GM19455 (cell line): ENCODE data around the gene ITGB8.

Experiments
- ATAC-seq: cut with Tn5 transposase; IDR thresholded peaks from one replicate; pipeline ENCODE4 v1.9.1; 2021; ENCODE audit not compliant: unreplicated experiment

Gene ITGB8

DNA sequence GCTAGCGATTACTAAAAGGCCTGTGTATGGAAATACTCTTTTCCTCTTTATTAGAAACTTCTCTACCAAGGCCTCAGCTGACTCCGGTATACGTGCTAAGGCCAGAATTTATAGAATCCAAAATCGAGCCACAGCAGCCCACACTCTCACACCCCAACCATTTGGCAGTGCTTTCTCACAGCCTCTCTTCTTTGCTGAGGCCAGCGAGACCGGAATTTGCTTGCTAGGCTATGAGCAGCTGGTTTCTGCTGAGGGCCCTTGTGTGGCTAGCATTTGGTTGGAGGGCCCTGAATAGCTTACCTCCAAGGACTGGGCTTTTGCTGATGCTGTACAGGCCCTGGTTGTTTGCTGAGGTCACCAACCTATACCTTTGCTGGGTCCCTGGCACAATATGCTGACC is 46.1 kb downstream of the ITGB8 start:
- ATAC-seq, result no peak

DNA sequence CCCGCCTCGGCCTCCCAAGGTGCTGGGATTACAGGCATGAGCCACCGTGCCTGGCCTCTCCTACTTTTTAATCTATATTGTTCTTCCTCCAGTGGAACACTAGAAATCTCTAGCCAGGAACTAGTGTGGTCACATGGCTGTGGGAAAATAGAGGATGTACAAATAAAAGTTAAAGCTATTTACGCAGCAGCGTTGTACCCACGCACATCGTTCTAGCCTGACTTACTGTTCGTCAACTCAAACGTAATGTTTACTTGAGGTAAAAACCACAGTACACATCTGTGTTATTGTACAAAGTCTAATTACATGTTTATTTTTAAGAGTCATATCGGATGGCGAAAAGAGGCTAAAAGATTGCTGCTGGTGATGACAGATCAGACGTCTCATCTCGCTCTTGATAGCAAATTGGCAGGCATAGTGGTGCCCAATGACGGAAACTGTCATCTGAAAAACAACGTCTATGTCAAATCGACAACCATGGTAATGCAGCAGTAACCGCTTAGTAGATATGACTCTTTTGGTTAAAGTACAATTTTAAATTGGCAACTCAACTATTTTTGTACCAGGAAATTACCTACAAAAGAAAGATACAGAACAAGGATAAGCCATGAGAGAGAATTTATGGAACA is 50.8 kb downstream of the ITGB8 start:
- ATAC-seq, result no peak

DNA sequence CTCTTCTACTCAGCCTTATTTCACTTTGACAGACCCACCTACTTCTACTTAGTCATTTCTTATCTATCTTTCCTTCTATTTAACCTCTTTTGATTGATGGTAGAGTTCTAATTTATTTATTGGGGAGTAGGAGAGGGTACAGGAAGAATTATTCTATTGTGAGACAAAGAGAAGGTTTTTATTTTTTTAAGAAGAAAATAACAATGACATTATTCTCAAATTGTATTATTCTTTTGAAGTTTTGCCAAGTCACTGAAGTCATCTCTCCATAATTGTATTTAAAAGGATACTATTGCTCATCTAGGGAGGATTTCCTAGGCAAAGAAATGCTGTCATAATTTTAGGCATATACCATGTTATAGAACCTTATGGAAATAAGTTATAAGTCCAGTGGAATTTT is 52.7 kb downstream of the ITGB8 start:
- ATAC-seq, result no peak

DNA sequence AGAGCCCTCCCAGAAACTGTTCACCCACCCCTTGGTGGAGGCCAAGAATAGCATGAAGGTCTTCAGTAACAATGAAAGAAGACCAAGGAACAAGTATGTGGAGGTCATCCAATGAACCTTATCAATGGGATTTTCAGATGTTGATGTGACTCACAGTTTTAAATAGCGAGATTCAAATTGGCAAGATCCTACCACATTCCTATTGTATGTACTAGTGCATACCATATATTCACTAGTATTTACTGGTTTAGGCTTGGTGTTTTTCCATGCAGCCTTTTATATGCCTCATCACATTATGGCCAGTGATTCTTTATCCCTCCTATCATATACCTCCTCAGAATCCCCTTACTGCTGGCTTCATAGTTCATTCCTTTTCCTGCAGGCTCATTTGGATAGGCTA is 54.4 kb downstream of the ITGB8 start:
- ATAC-seq, result no peak

DNA sequence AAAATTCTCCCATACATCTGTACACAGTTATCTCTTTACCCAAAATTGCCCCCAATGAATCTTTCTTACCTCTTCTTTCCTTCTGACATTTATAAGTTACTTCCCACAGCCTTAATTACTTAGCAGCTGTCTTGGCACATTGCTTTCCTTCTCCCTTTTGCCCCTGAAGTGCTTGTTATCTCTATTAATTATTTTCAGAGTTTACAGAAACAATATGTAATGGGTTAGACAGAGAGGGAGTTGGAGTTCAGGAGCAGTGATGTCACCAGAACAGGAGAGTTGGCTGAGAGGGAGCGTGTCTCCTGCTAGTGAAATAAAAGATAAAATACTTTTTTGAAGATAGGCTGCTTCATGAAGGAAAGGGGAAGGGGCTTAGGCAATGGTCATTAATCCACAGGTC is 57.4 kb downstream of the ITGB8 start:
- no peak for ATAC-seq

DNA sequence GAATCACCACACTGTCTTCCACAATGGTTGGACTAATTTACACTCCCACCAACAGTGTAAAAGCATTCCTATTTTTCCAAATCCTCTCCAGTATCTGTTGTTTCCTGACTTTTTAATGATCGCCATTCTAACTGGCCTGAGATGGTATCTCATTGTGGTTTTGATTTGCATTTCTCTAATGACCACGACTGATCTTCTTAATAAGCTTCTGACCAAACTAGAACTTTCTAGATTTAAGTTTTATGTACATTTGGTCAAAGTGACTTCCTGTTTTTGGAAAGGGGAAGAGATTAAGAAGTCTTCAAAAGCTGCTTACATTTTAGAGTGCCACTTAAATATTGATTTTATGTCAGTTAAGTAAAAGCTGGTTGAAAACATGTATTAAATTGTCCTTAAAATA is 58.5 kb downstream of the ITGB8 start:
- ATAC-seq, result peak; percentile 57

DNA sequence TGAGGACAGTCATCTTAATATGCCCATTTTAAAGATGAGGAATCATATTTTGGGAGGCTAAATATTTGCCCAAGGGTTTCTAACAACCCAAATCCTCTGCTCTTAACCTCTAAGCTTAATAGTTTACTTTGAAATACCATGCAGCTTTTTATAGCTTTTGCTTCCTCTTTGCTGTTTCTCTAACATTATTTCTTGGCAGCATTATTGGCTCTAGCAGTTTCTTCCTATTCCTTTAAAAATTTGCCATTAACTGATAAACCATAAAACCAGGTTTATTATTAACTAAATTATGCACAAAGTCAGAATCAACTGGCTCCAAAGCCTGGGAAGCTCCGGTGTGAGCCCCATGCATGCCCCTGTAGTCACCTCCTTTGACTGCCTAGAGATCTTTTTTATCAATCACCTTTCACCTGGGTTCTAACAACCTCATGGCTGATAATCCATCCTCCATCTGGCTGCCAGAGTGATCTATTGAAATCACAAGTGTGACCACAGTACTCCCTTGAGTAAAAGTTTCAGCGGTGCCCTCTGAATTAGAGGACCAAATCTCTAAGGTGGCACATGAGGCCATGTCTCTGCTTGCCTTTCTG is 62.4 kb downstream of the ITGB8 start:
- no peak for ATAC-seq

DNA sequence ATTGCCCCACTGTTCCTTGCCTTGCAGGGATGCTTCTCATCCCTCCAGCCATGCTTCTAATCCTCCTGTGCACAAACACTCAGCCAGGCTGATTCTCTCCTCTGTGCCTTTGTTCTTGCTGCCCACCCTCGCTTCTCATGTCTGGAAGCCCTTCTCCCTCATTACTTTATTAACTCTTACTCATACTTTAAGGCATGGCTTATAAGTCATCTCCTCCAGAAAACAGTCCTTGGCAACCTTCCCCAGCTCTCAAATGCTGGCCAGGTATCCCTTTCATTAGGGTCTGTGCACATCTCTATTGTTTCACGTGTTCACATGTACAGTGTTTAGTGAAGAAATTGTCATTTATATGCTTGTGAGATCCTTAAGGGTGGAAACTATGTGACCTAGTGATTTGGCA is 62.9 kb downstream of the ITGB8 start:
- ATAC-seq, result no peak

DNA sequence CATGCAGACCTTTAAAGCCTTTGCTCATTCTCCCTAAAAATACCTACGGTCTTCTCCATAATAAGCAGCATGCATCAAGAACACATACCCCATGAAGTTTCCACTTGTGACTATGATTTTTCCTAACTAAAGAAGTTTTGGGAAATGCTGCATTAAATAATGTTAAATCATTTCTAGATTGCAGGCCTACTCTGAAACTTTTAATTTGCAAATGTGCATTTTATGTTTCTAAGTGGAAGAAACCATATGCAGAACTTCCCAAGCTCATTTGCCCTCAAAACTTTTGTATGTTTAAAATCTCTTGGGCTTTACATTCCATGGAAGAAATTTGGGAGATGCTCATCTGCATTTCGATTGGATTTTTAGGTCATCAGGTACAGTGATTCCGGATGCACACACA is 63.6 kb downstream of the ITGB8 start:
- no peak for ATAC-seq

DNA sequence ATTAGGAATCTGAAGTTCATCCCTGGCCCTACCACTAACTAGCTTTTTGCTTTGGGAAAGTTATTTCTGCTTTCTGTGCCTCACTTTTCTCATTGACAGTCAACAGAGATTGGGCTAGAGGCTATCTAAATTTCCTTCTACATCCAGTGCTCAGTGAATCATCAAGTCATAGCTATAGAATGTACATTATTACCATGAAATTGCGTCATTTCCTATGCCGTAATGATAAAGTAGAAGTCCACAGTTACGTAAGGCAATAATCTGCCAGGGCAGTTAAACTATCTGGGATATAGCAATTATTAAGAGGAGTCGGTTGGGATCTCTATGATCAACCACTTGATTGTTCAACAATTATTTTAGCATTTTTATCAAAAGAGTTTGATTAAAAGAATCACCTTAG is 64.4 kb downstream of the ITGB8 start:
- ATAC-seq, result no peak

DNA sequence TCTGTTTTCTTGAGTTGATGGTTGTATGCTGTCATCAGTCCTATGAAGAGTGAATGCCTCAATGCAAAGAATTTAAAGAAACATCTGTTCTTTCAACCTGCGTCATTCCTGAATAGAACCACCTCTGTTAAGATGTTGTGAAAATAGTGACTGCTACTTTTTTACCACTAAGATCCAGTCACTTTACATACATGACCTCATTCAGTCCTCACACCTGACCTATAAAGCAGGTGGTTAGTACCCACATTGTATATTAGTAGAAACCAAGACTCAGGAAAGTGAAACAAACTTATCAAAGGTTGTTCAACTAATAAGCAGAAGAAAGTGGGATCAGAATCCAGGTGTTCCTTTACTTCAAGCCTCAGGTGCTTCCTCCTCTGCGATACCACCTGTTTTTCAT is 64.8 kb downstream of the ITGB8 start:
- no peak for ATAC-seq

DNA sequence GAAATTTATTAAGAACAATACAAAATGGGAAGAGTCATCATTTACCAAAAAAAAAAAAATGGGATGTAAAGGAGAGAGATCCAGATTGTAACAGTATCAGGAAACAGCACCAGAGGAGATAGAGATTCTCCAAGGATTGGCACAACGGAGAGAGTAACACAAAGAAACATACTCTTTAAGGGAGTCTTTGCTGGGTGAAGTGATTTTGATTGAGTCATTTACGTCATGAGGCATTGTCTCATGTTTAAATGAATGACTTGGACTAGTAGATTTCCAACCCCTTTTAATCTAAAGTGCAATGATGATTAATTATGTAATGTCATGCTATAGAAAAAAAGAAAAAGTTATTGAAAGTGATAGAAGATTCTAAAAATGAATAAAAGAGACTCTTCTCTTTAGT is 68.8 kb downstream of the ITGB8 start:
- ATAC-seq, result no peak

DNA sequence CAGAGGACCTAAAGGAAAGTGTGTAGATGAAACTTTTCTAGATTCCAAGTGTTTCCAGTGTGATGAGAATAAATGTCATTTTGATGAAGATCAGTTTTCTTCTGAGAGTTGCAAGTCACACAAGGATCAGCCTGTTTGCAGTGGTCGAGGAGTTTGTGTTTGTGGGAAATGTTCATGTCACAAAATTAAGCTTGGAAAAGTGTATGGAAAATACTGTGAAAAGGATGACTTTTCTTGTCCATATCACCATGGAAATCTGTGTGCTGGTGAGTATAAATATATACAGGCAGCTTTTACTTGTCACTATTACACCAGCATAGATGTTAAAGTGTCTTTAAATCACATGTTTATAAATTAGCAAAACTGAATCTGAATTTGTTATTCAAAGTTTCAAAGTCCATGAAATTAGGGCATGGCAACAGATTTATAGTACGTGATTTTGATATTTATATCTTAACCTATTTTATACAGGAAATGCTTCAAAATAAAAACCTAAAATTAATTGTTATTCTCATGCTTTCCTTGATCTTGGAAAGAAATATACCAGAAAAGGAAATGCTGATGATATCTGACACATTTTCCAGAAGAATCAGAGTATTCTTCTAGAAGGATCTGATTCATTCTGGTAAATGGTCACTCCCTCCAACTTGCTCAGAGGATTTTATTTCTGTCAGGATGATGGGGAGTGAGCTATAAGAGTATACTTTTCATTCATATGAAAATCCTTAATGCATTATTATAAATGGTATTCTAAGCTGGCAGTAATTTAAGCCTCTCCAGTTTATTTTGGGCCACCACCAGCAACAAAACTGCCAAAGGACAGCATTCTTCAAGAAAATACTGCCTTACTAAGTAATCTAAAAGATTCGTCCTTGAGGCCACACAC is 71.4 kb downstream of the ITGB8 start:
- no peak for ATAC-seq

DNA sequence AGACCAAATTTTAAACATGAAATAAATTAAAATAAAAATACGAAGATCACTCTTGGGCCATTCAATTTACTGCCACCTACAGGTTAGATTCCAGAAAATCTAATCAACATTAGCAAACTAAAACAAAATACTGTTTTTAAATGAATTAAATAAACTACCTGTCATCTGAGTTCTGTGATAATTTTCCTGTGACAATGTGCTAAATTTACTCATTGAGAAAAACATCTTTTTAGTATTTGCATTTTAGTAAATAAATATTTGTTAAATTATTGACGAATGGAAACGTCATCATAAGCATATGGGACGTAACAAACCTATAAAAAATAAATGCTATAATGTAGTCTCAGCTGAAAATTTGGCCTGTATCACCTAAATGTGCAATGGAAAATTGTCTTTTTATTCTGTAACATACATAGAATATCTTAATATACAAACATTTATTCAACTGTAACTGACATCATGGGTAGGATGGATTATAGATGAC is 72.1 kb downstream of the ITGB8 start:
- no peak for ATAC-seq

DNA sequence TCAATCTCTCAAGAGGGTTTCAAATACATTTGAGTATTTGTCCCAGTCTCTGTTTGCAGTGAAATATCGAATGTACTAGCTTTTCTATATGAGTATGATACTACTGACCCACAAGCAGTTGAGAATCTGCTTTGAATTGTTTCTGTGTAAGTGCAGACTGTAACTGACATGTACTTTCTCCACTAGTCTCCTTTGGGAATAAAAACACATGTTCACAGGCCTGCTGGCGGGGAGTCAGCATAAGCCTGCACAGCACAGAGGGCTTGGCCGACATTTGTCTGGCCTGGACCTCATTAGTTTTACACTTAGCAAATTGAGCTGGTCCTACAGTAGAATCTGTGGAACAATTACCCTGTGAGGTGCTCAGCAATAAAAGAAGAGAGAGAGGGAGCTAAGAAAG is 72.6 kb downstream of the ITGB8 start:
- no peak for ATAC-seq

DNA sequence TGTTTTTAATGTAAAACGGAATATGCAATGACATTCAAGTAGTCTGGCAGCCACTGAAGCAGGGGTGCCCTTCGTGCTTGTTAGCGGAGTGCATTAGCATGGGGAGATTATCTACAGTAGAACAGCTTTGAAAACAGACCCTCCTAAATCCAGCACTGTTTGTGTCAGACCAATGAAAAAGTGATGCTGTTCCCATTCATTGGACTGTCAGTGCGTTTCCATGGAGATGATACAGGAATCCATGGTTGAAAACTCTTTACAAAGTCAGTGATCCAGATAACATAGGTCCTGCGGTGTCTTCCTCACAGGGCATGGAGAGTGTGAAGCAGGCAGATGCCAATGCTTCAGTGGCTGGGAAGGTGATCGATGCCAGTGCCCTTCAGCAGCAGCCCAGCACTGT is 73.6 kb downstream of the ITGB8 start:
- ATAC-seq, result no peak

DNA sequence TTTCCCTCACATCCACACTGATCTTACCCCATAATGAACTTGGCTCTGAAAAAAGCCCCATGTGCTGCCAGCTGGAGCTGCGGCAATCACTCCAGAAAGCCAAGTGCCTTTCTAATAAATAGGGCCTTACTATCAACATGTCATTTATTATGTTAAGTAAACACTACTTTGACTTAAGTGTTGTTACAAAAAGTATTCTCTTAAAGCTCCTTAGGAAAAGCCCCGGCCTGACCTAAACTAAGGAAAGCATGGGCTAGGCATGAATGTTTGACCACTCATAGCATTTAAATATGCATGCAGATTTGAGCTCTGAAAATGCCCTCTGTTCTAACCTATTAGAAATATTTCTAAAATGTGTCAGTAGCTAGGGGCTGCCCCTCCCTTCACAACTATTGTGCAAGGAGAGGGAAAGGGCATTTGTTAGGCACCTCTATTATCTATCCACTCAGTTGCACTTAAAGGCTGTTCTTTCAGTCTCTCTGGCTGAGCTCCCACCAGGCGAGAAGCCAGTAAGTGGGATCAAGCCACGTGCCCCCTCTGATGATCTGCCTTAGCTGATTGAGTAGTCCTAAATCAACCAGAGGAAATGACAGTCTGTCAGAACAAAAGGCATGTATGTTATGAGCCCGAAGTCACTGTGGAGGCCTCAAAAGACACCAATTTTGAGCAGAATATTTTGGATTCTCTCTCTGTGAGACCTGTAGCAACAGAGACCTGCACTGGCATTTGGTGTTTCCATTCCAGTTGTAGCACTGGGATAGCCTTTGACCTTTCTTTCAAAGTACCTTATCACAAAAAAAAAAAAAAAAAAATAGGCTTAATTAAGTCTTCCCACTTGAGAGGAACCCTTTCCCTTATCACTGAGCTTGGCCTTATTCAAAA is 77.1 kb downstream of the ITGB8 start:
- no peak for ATAC-seq

DNA sequence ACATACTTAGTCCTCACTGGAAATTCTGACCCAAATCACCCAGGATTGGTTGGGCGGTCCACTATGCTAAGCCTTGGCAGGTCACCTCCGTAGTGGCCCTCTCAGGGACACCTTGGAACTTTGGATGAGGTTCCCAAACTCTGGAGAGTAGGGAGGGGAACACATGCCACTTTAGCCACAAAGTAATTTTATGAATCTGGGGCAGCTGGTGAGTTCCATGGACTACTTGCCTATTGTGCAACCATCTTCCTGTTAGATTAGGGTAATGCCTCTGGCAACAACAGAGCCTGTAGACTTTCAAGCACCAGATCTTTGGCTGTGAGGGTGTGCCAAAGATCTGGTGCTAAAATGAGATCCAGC is 77.7 kb downstream of the ITGB8 start:
- no peak for ATAC-seq

DNA sequence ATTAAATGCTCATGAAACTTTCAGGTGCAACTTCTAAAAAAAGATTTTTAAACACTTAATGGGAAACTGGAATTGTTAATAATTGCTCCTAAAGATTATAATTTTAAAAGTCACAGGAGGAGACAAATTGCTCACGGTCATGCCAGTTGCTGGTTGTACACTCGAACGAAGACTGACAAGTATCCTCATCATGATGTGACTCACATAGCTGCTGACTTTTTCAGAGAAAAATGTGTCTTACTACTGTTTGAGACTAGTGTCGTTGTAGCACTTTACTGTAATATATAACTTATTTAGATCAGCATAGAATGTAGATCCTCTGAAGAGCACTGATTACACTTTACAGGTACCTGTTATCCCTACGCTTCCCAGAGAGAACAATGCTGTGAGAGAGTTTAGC is 79.3 kb downstream of the ITGB8 start:
- ATAC-seq, result no peak

DNA sequence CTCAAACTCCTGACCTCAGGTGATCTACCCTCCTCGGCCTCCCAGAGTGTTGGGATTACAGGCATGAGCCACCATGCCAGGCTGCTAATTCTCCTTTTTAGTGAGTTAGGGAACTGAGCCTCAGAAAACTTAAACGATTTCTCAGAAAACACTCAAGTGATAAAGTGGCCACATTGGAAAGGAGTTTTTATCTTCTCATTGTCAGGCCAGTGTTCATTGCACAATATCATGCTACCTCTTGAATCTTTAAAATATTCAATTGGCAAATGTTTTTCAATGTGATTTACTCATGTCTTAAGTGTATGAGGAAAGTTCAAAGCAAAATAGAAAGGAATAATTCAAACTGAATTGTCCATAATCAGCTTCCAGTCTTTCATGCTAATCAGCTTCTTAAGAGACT is 80.7 kb downstream of the ITGB8 start:
- ATAC-seq, result no peak

DNA sequence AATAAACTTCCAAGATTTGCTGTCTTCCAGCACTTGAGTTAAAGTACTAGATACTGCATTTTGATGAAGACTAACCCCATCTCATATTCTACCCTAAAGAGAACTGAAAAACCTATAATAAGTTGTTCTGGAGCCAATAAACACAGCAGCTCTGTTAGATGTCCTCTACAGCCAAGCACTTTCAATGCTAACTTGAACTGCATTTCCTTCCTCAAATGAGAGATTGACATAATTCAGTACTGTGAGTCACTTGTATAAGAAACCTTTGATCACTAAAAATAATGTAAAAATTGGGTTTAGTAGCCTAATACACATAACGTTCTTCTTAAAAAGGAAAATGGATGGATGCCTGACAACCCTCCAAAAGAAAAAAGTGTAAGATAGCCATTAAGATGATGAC is 81.3 kb downstream of the ITGB8 start:
- no peak for ATAC-seq
